Cardiac fibroblast (primary cell): ENCODE results near the gene SULT1C3.

Experiments used
- DNase-seq, 2 donors: peaks; one replicate each; pipeline versions ENCODE4 v3.0.0 to v3.0.0-alpha.2; 2010; ENCODE audit warnings: low read depth in 2 of 2
- H3K4me3 ChIP-seq, 2 donors: replicated peaks in 1 of 2; 1 replicate in 1 of 2; 2 replicates in 1 of 2; pipeline ENCODE4 v1.5.1; 2011; ENCODE audit warnings: low read depth in 2 of 2, low read length in 2 of 2, mild to moderate bottlenecking in 2 of 2, moderate library complexity in 1 of 2
- TF ChIP-seq, protein P1 (sequence below): IDR thresholded peaks from one replicate; pipeline ENCODE4 v1.5.1; 2011; ENCODE audit warnings: low read depth, mild to moderate bottlenecking, low read length, inconsistent platforms

SULT1C3 gene

DNA sequence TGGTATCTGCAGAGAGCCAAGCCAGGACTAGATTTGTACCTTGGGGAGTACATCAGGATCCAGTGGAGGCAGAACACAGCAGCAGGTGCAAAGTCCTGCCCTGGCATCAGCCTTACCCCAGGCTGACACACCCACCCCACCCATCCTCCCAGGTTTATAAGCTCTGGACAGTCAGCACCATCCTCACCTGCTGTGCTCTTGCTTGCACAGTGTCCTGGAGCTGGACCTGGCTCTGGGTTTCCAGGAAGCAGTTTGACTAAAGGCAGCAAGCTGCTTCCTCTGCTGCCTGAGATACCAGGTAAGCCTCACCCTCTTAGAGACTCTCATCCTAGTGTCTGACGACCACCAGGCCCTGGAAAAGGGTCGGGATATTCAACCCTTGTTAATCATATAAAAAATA lies at the start of gene SULT1C3:
Gene SULT1C3 (plus strand): TSS at position 183 of the 400 bp plus-strand sequence. CDS start 7,227 bp downstream, outside the sequence.
- TF ChIP-seq, protein P1, sequence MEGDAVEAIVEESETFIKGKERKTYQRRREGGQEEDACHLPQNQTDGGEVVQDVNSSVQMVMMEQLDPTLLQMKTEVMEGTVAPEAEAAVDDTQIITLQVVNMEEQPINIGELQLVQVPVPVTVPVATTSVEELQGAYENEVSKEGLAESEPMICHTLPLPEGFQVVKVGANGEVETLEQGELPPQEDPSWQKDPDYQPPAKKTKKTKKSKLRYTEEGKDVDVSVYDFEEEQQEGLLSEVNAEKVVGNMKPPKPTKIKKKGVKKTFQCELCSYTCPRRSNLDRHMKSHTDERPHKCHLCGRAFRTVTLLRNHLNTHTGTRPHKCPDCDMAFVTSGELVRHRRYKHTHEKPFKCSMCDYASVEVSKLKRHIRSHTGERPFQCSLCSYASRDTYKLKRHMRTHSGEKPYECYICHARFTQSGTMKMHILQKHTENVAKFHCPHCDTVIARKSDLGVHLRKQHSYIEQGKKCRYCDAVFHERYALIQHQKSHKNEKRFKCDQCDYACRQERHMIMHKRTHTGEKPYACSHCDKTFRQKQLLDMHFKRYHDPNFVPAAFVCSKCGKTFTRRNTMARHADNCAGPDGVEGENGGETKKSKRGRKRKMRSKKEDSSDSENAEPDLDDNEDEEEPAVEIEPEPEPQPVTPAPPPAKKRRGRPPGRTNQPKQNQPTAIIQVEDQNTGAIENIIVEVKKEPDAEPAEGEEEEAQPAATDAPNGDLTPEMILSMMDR = no peak
- H3K4me3 ChIP-seq = no peak within 1 kb of the TSS
- DNase-seq = no peak

DNA sequence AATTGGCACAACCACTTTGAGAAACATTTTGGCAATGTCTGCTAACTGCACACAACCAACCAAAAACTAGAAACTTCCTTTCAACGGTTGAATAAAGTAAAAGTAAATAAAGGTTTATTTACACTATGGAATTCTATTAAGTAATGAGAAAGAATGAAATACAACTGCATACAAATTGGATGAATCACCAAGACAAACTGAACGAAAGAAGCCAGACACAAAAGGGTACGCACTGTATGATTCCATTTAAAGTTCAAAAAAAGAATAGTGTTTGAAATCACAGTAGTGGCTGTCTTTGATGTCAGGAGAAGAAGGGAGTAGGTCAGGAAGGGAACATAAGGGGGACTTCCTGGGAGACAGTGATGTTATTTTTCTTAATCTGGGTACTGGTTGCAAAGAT lies 46.5 kb upstream of the SULT1C3 start:
- H3K4me3 ChIP-seq = no peak overlapping the region
- TF ChIP-seq, protein P1 = no peak
- DNase-seq = peak in 1 of 2 donors; percentile 59

DNA sequence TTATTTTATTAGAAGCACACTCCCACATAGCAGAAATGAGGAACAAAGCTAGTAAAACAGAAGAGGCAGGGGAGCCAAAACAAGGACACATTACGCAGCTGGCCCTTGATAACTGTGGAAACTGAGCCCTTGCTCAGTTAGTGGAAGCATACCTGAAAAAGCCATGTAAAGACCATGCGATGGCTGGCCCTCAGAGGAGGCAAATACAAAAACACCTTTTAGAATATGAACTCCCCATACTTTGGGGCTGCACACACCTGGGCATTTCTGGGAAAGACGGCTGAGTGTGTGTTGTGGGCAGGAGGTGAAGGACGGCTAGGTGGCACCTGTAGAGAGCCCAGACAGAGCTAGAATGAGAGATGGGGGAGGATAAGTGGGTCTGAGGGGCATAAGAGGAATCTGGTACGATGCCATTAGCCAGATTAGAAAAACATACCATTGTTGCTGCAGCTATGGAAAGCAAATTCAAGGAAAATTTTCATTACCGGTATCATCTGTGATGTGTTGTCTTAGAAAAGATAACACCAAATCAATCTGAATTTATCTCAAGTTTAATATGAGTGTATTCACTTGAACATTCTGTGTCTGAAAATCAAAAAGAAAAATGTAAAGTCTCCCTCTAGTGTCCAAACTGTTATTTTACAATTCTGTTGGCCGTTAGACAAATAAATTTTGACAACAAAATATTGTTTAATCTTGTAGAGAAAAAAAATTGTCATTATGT lies 45.2 kb upstream of the SULT1C3 start:
- no peak overlapping the region for H3K4me3 ChIP-seq
- TF ChIP-seq, protein P1 = peak; percentile 39

DNA sequence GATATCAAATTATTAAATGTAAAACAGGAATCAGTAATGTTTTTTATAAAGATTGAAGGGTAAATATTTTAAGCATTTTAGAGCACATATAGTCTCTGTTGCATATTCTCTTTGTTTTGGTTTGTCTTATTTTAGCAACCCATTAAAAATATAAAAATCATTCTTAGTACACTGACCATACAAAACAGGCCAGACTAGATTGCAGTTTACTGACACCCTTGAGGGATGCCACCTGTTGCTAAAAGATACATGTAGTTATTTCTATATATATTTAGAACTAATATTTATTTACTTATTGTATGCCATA lies 44.7 kb upstream of the SULT1C3 start:
- no peak for DNase-seq
- TF ChIP-seq, protein P1 = no peak
- H3K4me3 ChIP-seq = no peak overlapping the region

More for the DNA sequence above, 45.2 kb upstream of the SULT1C3 start:
- DNase-seq = peak; percentile 10 to 40

DNA sequence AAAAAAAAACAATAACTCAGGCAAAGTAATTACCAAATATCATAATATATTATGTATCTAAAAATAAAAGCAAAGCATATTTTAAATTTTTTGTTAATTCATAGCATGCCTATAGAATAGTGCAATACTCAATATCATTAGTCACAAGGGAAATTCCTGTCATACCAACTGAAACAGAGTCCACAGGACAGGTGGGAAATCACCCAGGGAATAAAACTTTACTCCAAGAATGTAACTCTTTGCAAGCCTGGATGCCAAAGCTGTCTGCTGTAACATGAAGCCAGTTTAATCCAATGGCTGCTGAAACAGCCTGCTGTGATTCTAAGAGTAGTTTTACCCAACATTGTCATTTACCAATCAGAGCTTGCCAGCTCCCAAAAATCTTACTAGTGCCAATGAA lies 40.0 kb upstream of the SULT1C3 start:
- no peak overlapping the region for H3K4me3 ChIP-seq
- TF ChIP-seq, protein P1 = no peak
- DNase-seq = peak in 1 of 2 donors; percentile 76

DNA sequence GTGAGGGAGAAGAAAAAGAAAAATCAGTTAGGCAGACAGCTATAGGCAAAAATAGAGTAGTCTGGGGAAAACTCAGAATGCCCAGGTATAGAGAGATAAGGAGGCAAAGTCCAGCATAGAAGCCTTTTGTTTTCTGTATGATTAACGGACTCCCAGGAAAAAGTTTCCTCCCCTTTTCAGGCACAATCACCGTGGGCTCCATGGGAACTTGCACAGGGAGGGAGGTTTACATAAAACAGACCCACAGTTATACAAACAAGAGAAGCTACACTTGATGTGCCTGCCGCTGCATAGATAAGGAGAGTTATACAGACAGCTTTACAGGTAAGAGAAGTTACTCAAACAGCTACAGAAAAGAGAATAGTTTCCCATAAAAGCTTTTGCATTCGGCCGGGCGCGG lies 39.2 kb upstream of the SULT1C3 start:
- TF ChIP-seq, protein P1 = no peak
- no peak for DNase-seq
- no peak overlapping the region for H3K4me3 ChIP-seq

DNA sequence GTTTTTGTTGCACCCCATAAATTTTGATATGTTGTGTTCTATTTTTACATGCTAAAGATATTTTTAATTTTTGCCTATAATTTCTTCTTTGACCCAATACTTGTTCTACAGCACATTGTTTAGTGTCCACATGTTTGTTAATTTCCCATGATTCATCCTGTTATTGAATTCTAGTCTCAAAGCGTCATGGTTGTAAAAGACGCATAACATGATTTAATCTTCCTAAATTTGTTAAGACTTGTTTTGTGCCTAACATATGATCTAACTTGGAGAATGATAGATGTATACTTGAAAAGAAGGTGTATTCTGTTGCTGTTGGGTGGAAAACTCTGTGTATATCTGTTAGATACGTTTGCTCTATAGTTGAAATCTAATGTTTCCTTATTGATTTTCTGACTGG lies 27.1 kb upstream of the SULT1C3 start:
- H3K4me3 ChIP-seq = no peak overlapping the region
- TF ChIP-seq, protein P1 = no peak
- DNase-seq = no peak
